Skeletal muscle satellite cell (primary cell): Measurements from ENCODE around the gene STXBP6.

Source experiments
- H3K27me3 ChIP-seq: 2 replicates; pipeline ENCODE4 v1.7.0; 2013; ENCODE audit warnings: low read length; ENCODE audit not compliant: control insufficient read depth, insufficient read depth
- H3K36me3 ChIP-seq: 2 replicates; pipeline ENCODE4 v1.7.0; 2013; ENCODE audit warnings: mild to moderate bottlenecking, control low read depth, low read length; ENCODE audit not compliant: insufficient read depth
- H3K4me1 ChIP-seq: 2 replicates; pipeline ENCODE4 v1.7.0; 2013; ENCODE audit warnings: low read length; ENCODE audit not compliant: control insufficient read depth, insufficient read depth
- H3K4me2 ChIP-seq: 2 replicates; pipeline ENCODE4 v1.7.0; 2013; ENCODE audit warnings: mild to moderate bottlenecking, low read length
- H3K4me3 ChIP-seq: 2 replicates; pipeline ENCODE4 v1.7.0; 2013; ENCODE audit warnings: low read length
- H3K9ac ChIP-seq: 2 replicates; pipeline ENCODE4 v1.7.0; 2013; ENCODE audit warnings: mild to moderate bottlenecking, low read depth, low read length, moderate library complexity
- H3K9me3 ChIP-seq: replicated peaks from 2 replicates; pipeline ENCODE4 v1.7.0; 2013; ENCODE audit warnings: mild to moderate bottlenecking, control low read depth, low read length

Gene STXBP6

DNA sequence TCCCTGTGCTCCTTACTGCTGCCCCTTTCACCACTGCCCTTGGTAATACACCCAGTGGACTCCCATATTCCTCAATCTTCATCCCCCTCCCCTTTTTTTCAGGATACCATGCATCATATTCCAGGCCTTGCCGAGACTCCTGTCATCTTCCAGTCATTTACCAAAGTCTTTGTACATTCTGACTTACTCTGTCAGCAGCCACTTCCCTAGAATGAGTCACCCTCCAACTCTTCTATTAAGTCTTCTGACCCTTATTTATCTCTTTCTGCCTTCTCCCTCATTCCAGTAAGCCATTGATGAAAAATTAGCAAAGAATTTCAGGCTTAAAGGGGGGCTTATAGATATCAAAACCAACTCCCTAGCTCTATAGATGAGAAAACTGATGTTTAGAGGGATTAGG, 128.0 kb downstream of the STXBP6 start:
- Histone ChIP-seq H3K9ac (no peak overlapping the region), H3K4me1 (peaks cover 13% of the 10 kb centered on the region), H3K4me2 (peak overlapping the region; percentile 58), H3K9me3 (no peaks in the 10 kb centered on the region), H3K4me3 (peak overlapping the region; percentile 15), H3K36me3 (no peaks in the 10 kb centered on the region), H3K27me3 (no peaks in the 10 kb centered on the region)

DNA sequence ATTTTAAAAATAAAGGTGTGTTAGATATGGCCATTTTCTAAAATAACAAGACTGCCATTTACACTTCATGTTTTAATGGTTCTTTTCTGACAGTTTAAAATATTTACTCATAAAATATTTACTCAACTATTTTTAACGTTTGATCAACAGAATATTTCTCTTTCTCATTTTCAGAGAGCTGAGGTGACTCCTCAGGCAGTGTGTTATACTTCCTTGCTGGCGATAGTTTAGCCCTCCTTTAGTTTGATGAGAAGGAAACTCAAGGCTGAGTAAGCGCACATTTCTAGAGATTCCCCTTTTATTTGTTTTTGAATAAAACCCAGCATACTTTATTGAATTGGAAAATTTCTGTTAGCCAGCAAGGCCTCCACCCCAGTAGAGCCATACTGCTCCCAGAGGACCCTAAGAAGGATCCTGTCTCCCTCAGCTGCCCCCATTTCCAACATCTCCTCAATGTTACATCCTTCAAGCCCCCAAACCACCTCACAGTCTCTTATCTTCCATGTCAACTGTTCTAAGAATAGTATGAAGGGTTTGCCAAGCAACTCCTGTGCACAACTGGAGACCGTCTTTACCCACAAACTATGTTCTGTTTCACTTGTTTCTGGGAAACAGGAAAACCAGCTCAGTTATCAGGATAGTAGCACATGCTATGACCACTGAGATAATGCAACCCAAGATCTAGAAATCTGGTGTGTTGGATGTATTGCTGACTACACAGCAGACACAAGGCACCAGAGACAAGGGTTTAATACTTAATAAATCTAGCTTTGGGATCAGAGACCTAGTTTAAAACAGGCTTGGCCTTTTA, 129.5 kb downstream of the STXBP6 start:
- Histone ChIP-seq H3K36me3 (no peaks in the 10 kb centered on the region), H3K4me2 (no peak overlapping the region), H3K4me3 (no peak overlapping the region), H3K9ac (no peak overlapping the region), H3K4me1 (peaks cover 13% of the 10 kb centered on the region), H3K9me3 (no peaks in the 10 kb centered on the region), H3K27me3 (no peaks in the 10 kb centered on the region)

- Histone ChIP-seq H3K9ac (no peak overlapping the region), H3K4me1 (peaks cover 13% of the 10 kb centered on the region), H3K4me3 (no peak overlapping the region), H3K9me3 (no peaks in the 10 kb centered on the region), H3K36me3 (no peaks in the 10 kb centered on the region), H3K27me3 (no peaks in the 10 kb centered on the region), H3K4me2 (no peak overlapping the region)
Measured at GRCh38 chr14:24918822-24919221, 131.1 kb downstream of the STXBP6 start.

GRCh38 chr14:24915958-24916595, 133.9 kb downstream of the STXBP6 start:
- Histone ChIP-seq H3K4me2 (no peak overlapping the region), H3K9ac (no peak overlapping the region), H3K9me3 (no peaks in the 10 kb centered on the region), H3K27me3 (no peaks in the 10 kb centered on the region), H3K4me3 (no peak overlapping the region), H3K4me1 (peaks cover 11% of the 10 kb centered on the region), H3K36me3 (no peaks in the 10 kb centered on the region)

DNA sequence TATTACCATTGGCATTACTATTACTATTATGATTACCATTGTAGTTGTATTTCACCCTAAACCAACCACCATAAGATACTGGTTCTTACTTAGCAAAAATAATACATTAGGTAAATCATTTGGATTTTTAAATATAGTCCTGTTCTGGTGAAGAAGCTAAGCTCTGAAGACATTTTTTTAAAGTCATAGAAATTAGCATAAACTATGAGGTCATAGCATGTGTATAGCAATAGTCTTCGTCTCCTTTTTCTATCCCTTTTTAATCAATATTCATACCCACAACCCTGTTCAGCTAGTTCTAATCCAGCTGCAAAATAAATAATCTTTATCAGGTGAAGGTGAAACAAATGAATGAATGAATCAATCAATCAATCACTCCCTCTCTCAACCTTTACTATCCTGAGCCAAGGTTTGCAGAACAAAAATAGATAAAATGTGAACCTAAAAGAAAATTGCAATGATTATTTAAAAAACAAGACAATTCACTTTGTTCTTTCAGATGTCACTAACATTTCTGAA, 134.5 kb downstream of the STXBP6 start:
- Histone ChIP-seq H3K4me1 (peaks cover 11% of the 10 kb centered on the region), H3K36me3 (no peaks in the 10 kb centered on the region), H3K4me2 (no peak overlapping the region), H3K4me3 (no peak overlapping the region), H3K9me3 (no peaks in the 10 kb centered on the region), H3K27me3 (no peaks in the 10 kb centered on the region), H3K9ac (no peak overlapping the region)

- Histone ChIP-seq H3K9ac (no peak overlapping the region), H3K27me3 (no peaks in the 10 kb centered on the region), H3K4me3 (no peak overlapping the region), H3K4me1 (peaks cover 11% of the 10 kb centered on the region), H3K4me2 (no peak overlapping the region), H3K36me3 (no peaks in the 10 kb centered on the region), H3K9me3 (no peaks in the 10 kb centered on the region)
Measured at GRCh38 chr14:24913746-24914145, 136.2 kb downstream of the STXBP6 start.

GRCh38 chr14:24913021-24913420, 136.9 kb downstream of the STXBP6 start:
- Histone ChIP-seq H3K9me3 (no peaks in the 10 kb centered on the region), H3K9ac (no peak overlapping the region)

DNA sequence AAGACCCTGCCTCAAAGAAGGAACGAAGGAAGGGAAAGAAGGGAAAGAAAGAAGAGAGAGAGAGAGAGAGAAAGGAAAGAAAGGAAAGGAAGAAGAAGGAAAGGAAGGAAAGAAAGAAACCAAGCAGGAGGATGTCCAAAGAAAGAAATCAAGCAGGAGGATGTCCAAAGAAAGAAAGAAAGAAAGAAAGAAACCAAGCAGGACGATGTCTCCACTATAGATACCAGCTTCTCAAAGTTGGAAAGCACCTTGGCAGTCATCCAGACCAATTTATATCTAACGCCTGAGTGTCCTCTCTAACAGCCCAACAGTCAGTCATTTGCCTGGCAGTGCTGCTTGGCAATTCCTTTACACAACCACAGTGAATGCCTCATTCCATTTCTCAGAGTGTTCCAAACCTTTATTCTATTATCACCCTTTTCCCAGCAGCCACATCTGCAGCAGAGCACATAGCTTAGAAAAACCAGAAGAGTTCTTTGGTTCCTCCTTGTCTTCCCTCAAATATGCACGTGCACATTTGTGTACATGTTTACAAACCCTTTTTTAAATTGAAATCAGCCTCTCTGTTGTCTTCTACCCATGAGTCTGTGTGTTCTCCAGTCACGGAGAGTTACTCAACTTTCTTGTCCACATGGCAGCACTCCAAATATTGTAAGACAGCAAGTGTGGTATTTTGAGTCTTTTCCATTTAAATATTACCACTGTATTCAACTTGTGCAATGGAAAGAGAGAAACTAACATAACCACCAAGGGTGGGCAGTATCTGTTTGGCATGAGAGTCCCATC, 138.4 kb downstream of the STXBP6 start:
- Histone ChIP-seq H3K4me2 (peak overlapping the region; percentile 68), H3K27me3 (no peaks in the 10 kb centered on the region), H3K36me3 (no peaks in the 10 kb centered on the region), H3K4me1 (peaks cover 11% of the 10 kb centered on the region), H3K9me3 (no peaks in the 10 kb centered on the region), H3K4me3 (peak overlapping the region; percentile 43), H3K9ac (no peak overlapping the region)

More at GRCh38 chr14:24913021-24913420, 136.9 kb downstream of the STXBP6 start:
- Histone ChIP-seq H3K36me3 (no peaks in the 10 kb centered on the region), H3K4me1 (peaks cover 11% of the 10 kb centered on the region), H3K4me3 (no peak overlapping the region), H3K4me2 (no peak overlapping the region), H3K27me3 (no peaks in the 10 kb centered on the region)

DNA sequence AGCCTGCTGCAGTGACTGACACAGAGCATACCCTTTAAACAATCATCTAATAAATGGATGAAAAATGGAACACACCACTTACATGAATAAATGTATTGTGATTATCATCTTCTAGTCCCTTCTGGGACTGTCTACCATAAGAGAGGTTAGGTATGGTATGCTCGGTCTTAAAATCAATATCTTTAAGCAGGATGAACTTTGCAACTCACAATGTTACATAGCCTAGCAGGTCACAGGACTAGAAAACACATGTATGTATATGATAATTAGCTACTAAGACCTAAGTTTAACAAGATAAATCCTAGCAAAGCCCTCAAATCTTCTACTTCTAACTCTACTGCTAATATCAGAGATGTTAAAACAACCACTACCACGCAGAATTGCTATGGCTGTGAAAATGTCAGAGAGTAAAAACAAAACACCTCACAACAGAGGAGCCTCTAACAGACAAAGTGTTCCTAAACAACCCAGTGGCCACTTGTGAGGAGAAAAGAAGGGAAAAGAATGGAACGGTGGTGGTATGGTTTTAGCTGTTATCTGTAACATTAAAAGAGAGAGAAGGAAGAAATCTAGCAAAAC, 139.4 kb downstream of the STXBP6 start:
- Histone ChIP-seq H3K4me1 (peaks cover 11% of the 10 kb centered on the region), H3K4me2 (no peak overlapping the region), H3K4me3 (no peak overlapping the region), H3K27me3 (no peaks in the 10 kb centered on the region), H3K9me3 (no peaks in the 10 kb centered on the region), H3K36me3 (no peaks in the 10 kb centered on the region), H3K9ac (no peak overlapping the region)

- Histone ChIP-seq H3K4me1 (peaks cover 11% of the 10 kb centered on the region), H3K9me3 (no peaks in the 10 kb centered on the region), H3K4me2 (no peak overlapping the region), H3K4me3 (no peak overlapping the region), H3K9ac (no peak overlapping the region), H3K36me3 (no peaks in the 10 kb centered on the region), H3K27me3 (no peaks in the 10 kb centered on the region)
Measured at GRCh38 chr14:24909523-24910302, 140.2 kb downstream of the STXBP6 start.
